HepG2 (cell line): ENCODE data around the gene TRMT10C. TPM values are rescaled to one million over a fixed set of nuclear protein-coding genes. Genes with fewer than 3 reads are reported as not detected.

ENCODE experiments used
- AGO2 ChIP-seq: fragments of 200-400 bp; formaldehyde crosslinking; optimal IDR thresholded peaks from 2 replicates; pipeline ENCODE3; 2017; ENCODE audit warnings: mild to moderate bottlenecking, low read depth, low read length, moderate library complexity
- DRAP1 ChIP-seq: IDR thresholded peaks from 2 replicates; pipeline ENCODE4 v1.6.1; 2016; ENCODE audit warnings: missing genetic modification reagents, missing compliant biosample characterization
- FLYWCH1 ChIP-seq: sonication (generic); formaldehyde crosslinking; IDR thresholded peaks from 2 replicates; pipeline ENCODE4 v1.8.1; 2023; ENCODE audit warnings: mild to moderate bottlenecking, missing genetic modification reagents
- HDAC2 ChIP-seq: sonication (generic); formaldehyde crosslinking; IDR thresholded peaks from 2 replicates; pipeline ENCODE4 v1.4.0; 2020; ENCODE audit warnings: missing genetic modification reagents
- HNRNPL ChIP-seq: fragments of 200-400 bp; formaldehyde crosslinking; IDR thresholded peaks from 2 replicates; pipeline ENCODE4 v1.6.1; 2017; ENCODE audit warnings: mild to moderate bottlenecking, low read depth, low read length
- MYC ChIP-seq: sonication (generic); formaldehyde crosslinking; IDR thresholded peaks from 2 replicates; pipeline ENCODE4 v1.9.0; 2021; ENCODE audit warnings: missing genetic modification reagents, borderline replicate concordance
- NFE2 ChIP-seq: sonication (generic); formaldehyde crosslinking; IDR thresholded peaks from 2 replicates; pipeline ENCODE4 v1.4.0; 2020; ENCODE audit warnings: missing genetic modification reagents
- NFYC ChIP-seq: IDR thresholded peaks from 2 replicates; pipeline ENCODE4 v1.6.1; 2016; ENCODE audit warnings: missing genetic modification reagents, missing compliant biosample characterization
- PAF1 ChIP-seq: IDR thresholded peaks from 2 replicates; pipeline ENCODE4 v1.6.1; 2016; ENCODE audit warnings: missing genetic modification reagents, missing compliant biosample characterization
- RARA ChIP-seq: IDR thresholded peaks from 2 replicates; pipeline ENCODE4 v1.6.1; 2016; ENCODE audit warnings: missing genetic modification reagents, missing compliant biosample characterization
- RFXANK ChIP-seq: IDR thresholded peaks from 2 replicates; pipeline ENCODE4 v1.6.1; 2016
- SAFB2 ChIP-seq: sonication (generic); formaldehyde crosslinking; IDR thresholded peaks from 2 replicates; pipeline ENCODE4 v1.5.1; 2020; ENCODE audit warnings: missing genetic modification reagents, low read depth, mild to moderate bottlenecking, borderline replicate concordance
- SOX13 ChIP-seq, 3 experiments: fragments of 450-650 bp in 1 of 3; sonication (generic) in 1 of 3; formaldehyde crosslinking in 1 of 3; IDR thresholded peaks in 2 of 3; conservative IDR thresholded peaks in 1 of 3; 2 replicates each; pipeline versions ENCODE4 v1.5.0 to v1.6.1; 2016 to 2020; ENCODE audit warnings: antibody characterized with exemption in 1 of 3, mild to moderate bottlenecking in 1 of 3, missing compliant biosample characterization in 1 of 3, missing genetic modification reagents in 1 of 3, moderate library complexity in 1 of 3
- SPEN ChIP-seq: sonication (generic); formaldehyde crosslinking; IDR thresholded peaks from 2 replicates; pipeline ENCODE4 v1.5.1; 2020; ENCODE audit warnings: low read depth, mild to moderate bottlenecking, missing genetic modification reagents
- TMF1 ChIP-seq: sonication (generic); formaldehyde crosslinking; IDR thresholded peaks from 2 replicates; pipeline ENCODE4 v1.8.1; 2022; ENCODE audit warnings: low read depth, missing genetic modification reagents
- TOPORS ChIP-seq: sonication (generic); formaldehyde crosslinking; IDR thresholded peaks from 2 replicates; pipeline ENCODE4 v1.8.0; 2023; ENCODE audit warnings: mild to moderate bottlenecking, missing genetic modification reagents
- TSC22D2 ChIP-seq: sonication (generic); formaldehyde crosslinking; IDR thresholded peaks from 2 replicates; pipeline ENCODE4 v1.5.1; 2020; ENCODE audit warnings: missing genetic modification reagents, mild to moderate bottlenecking, borderline replicate concordance
- ZHX2 ChIP-seq, 2 experiments: sonication (generic) in 1 of 2; formaldehyde crosslinking in 1 of 2; IDR thresholded peaks; 2 replicates each; pipeline versions ENCODE4 v1.6.1 to v1.9.0; 2014 to 2022; ENCODE audit warnings: antibody characterized with exemption in 1 of 2, borderline replicate concordance in 1 of 2, inconsistent platforms in 1 of 2, low read depth in 1 of 2, missing genetic modification reagents in 1 of 2
- ZNF512B ChIP-seq: sonication (generic); formaldehyde crosslinking; IDR thresholded peaks from 2 replicates; pipeline ENCODE4 v1.5.1; 2020; ENCODE audit warnings: missing genetic modification reagents, mild to moderate bottlenecking, borderline replicate concordance
- ZNF737 ChIP-seq: sonication (generic); formaldehyde crosslinking; IDR thresholded peaks from 2 replicates; pipeline ENCODE4 v1.5.0; 2020; ENCODE audit warnings: missing genetic modification reagents, mild to moderate bottlenecking, borderline replicate concordance
- polyA plus RNA-seq, 8 experiments: library from polyadenylated mRNA; depleted of rRNA in 3 of 8; stranded (reverse) in 7 of 8; unstranded in 1 of 8; fragments of >200 nt; fragmentation: Illumina TruSeq in 4 of 8; extraction: Trizol in 4 of 8; gene quantifications; 2 replicates each; pipeline versions ENCODE4 v1.2.1 to v1.2.3, GENCODE V29; 2011 to 2016; ENCODE audit warnings: low read depth in 4 of 8, missing spikeins in 1 of 8, mixed read lengths in 1 of 8; ENCODE audit not compliant: insufficient read depth in 1 of 8
- total RNA-seq, 5 experiments: library from RNA; depleted of rRNA; stranded (reverse); fragments of >200 nt; fragmentation: Illumina TruSeq; extraction: Trizol; gene quantifications; 2 replicates each; pipeline ENCODE4 v1.2.3, GENCODE V29; 2016; ENCODE audit warnings: low read depth in 1 of 5

Gene TRMT10C
- total and polyA plus RNA-seq, 2 of the 13 experiments (the other 11 are each of a cell fraction or from before 2014, with no cell fraction given): 10.8 to 39.2 TPM

GRCh38 chr3:101567528-101568317 is 6.1 kb downstream of the TRMT10C start (continued):
- TF ChIP-seq ZHX2 (IDR thresholded peaks at IDR 0.05; ENCODE audit: low read depth) (no peak), ZHX2 (CRISPR knock-in tag; IDR thresholded peaks at IDR 0.05; ENCODE audit: borderline replicate concordance) (no peak), ZNF737 (CRISPR knock-in tag) (no peak), TSC22D2 (no peak), DRAP1 (CRISPR knock-in tag) (no peak), ZNF512B (CRISPR knock-in tag) (no peak), HNRNPL (no peak), SOX13 (IDR thresholded peaks at IDR 0.05) (no peak), SOX13 (CRISPR knock-in tag; conservative IDR thresholded peaks at IDR 0.05 in 1 of 2, IDR thresholded peaks at IDR 0.05 in 1 of 2) (no peak), NFYC (CRISPR knock-in tag) (no peak), RARA (CRISPR knock-in tag) (no peak), TMF1 (CRISPR knock-in tag) (no peak), PAF1 (CRISPR knock-in tag) (peak; percentile 73; the same call in 1 of the 2 replicates), AGO2 (peak; percentile 51), SPEN (CRISPR knock-in tag) (no peak), MYC (CRISPR knock-in tag) (no peak), RFXANK (CRISPR knock-in tag) (no peak), NFE2 (no peak), SAFB2 (CRISPR knock-in tag) (no peak), TOPORS (CRISPR knock-in tag) (no peak), FLYWCH1 (CRISPR knock-in tag) (no peak), HDAC2 (CRISPR knock-in tag) (no peak)
